GM21381 (cell line): ENCODE results near the gene RPRML.
"Not testable (repeated sequence)": the region's sequence is repeated elsewhere in the genome, so short reads cannot be mapped to it uniquely, and the experiment has no call there.

ENCODE experiments used
- ATAC-seq: cut with Tn5 transposase; IDR thresholded peaks from one replicate; pipeline ENCODE4 v1.9.1; 2021; ENCODE audit warnings: mild to moderate bottlenecking, moderate library complexity; ENCODE audit not compliant: unreplicated experiment

RPRML gene

GRCh38 chr17:46976626-46977270 is 2.3 kb downstream of the RPRML start:
- no peak for ATAC-seq

- ATAC-seq: no peak
These were observed 3.8 kb downstream of the RPRML start for GRCh38 chr17:46975287-46975686.

GRCh38 chr17:46974086-46974485 is 5.0 kb downstream of the RPRML start:
- ATAC-seq: no peak

- ATAC-seq: no peak
These were observed 6.7 kb downstream of the RPRML start for GRCh38 chr17:46972346-46972745.

- ATAC-seq: no peak
These were observed 7.3 kb downstream of the RPRML start for GRCh38 chr17:46971647-46972300.

- no peak for ATAC-seq
These were observed 10.2 kb downstream of the RPRML start for GRCh38 chr17:46968896-46969295.

- no peak for ATAC-seq
These were observed 10.7 kb downstream of the RPRML start for GRCh38 chr17:46968224-46968834.

GRCh38 chr17:46964315-46965265 is 14.5 kb downstream of the RPRML start:
- ATAC-seq: no peak

GRCh38 chr17:46963571-46963970 is 15.5 kb downstream of the RPRML start:
- ATAC-seq: no peak

GRCh38 chr17:46962374-46962790 is 16.7 kb downstream of the RPRML start:
- ATAC-seq: no peak

- ATAC-seq: no peak
These were observed 18.9 kb downstream of the RPRML start for GRCh38 chr17:46960152-46960551.

- no peak for ATAC-seq
These were observed 20.9 kb downstream of the RPRML start for GRCh38 chr17:46958041-46958591.

- not testable (repeated sequence) for ATAC-seq
These were observed 25.9 kb downstream of the RPRML start for GRCh38 chr17:46953191-46953590.

GRCh38 chr17:46952115-46952514 is 26.9 kb downstream of the RPRML start:
- ATAC-seq: no peak

- no peak for ATAC-seq
These were observed 27.3 kb downstream of the RPRML start for GRCh38 chr17:46951706-46952105.

- no peak for ATAC-seq
These were observed 27.9 kb downstream of the RPRML start for GRCh38 chr17:46950997-46951621.

GRCh38 chr17:46950342-46950996 is 28.6 kb downstream of the RPRML start:
- ATAC-seq: no peak

GRCh38 chr17:46949291-46950174 is 29.5 kb downstream of the RPRML start:
- ATAC-seq: no peak

- no peak for ATAC-seq
These were observed 30.5 kb downstream of the RPRML start for GRCh38 chr17:46948544-46948943.
